GM19455 (cell line): Measurements from ENCODE around the gene EIF2S2.

Experiments
- ATAC-seq: cut with Tn5 transposase; IDR thresholded peaks from one replicate; pipeline ENCODE4 v1.9.1; 2021; ENCODE audit not compliant: unreplicated experiment

Gene EIF2S2

GRCh38 chr20:34065260-34065659 lies 46.8 kb downstream of the EIF2S2 start:
- no peak for ATAC-seq

GRCh38 chr20:34064286-34064685 lies 47.8 kb downstream of the EIF2S2 start:
- ATAC-seq: no peak

- no peak for ATAC-seq
These were observed 49.2 kb downstream of the EIF2S2 start for GRCh38 chr20:34062570-34063482.

GRCh38 chr20:34061695-34062094 lies 50.3 kb downstream of the EIF2S2 start:
- no peak for ATAC-seq

- no peak for ATAC-seq
These were observed 51.1 kb downstream of the EIF2S2 start for GRCh38 chr20:34060970-34061369.

GRCh38 chr20:34058831-34059230 lies 53.2 kb downstream of the EIF2S2 start:
- no peak for ATAC-seq

GRCh38 chr20:34055290-34055689 lies 56.8 kb downstream of the EIF2S2 start:
- ATAC-seq: no peak

GRCh38 chr20:34052414-34052813 lies 59.6 kb downstream of the EIF2S2 start:
- ATAC-seq: no peak

- no peak for ATAC-seq
These were observed 61.9 kb downstream of the EIF2S2 start for GRCh38 chr20:34049897-34050695.

GRCh38 chr20:34049389-34049788 lies 62.7 kb downstream of the EIF2S2 start:
- ATAC-seq: no peak

GRCh38 chr20:34047917-34048316 lies 64.1 kb downstream of the EIF2S2 start:
- no peak for ATAC-seq

GRCh38 chr20:34047010-34047687 lies 64.9 kb downstream of the EIF2S2 start:
- no peak for ATAC-seq

GRCh38 chr20:34045930-34046725 lies 65.9 kb downstream of the EIF2S2 start:
- ATAC-seq: no peak

GRCh38 chr20:34045294-34045693 lies 66.7 kb downstream of the EIF2S2 start:
- ATAC-seq: no peak

GRCh38 chr20:34043025-34043424 lies 69.0 kb downstream of the EIF2S2 start:
- ATAC-seq: no peak

GRCh38 chr20:34042262-34042661 lies 69.8 kb downstream of the EIF2S2 start:
- no peak for ATAC-seq

GRCh38 chr20:34041226-34041625 lies 70.8 kb downstream of the EIF2S2 start:
- ATAC-seq: no peak

- ATAC-seq: no peak
These were observed 71.6 kb downstream of the EIF2S2 start for GRCh38 chr20:34040300-34040995.
